GM12878 (cell line): ENCODE results near the gene SYTL1. TPM values are rescaled to one million over a fixed set of nuclear protein-coding genes. Genes with fewer than 3 reads are reported as not detected.

Experiments used
- ATAC-seq: fragments of 200-7000 bp; cut with Tn5 transposase; 3 replicates; pipeline ENCODE4 v1.9.1; 2020; ENCODE audit warnings: mild to moderate bottlenecking, moderate library complexity
- BruUV-seq: library from RNA; stranded (reverse); fragments of 400-500 nt; replicated peaks from 2 replicates; lab custom pipeline; 2021; lab: Mats Ljungman, UMichigan
- CTCF ChIA-PET: fragments of 300-600 bp; sonication (Branson Sonifier 250); formaldehyde crosslinking; extraction: SDS; loops from one replicate; lab custom pipeline; 2021; ENCODE audit warnings: inconsistent platforms; lab: Yijun Ruan, JAX
- POLR2A ChIA-PET: fragments of 350-600 bp; formaldehyde crosslinking; extraction: SDS; loops from one replicate; lab custom pipeline; 2021; ENCODE audit warnings: inconsistent platforms; lab: Charles Lee
- RAD21 ChIA-PET: fragments of 300-600 bp; sonication (Branson Sonifier 250); formaldehyde crosslinking; loops from one replicate; lab custom pipeline; 2023; ENCODE audit warnings: antibody characterized with exemption; ENCODE audit not compliant: unreplicated experiment; lab: Charles Lee
- SMC1A ChIA-PET: fragments of 300-600 bp; sonication (Branson Sonifier 250); formaldehyde crosslinking; loops from one replicate; lab custom pipeline; 2023; ENCODE audit not compliant: unreplicated experiment, uncharacterized antibody; lab: Charles Lee
- DNase-seq: peaks from one replicate; pipeline ENCODE4 v3.0.0-alpha.2; 2011; ENCODE audit warnings: low read depth, low spot score
- FAIRE-seq: peaks from 3 replicates; lab custom pipeline; 2011; peaks lifted over from hg19 to GRCh38; lab: Jason Lieb, UNC
- H2AFZ ChIP-seq: 2 replicates; pipeline ENCODE4 v1.6.0; 2011; ENCODE audit warnings: low read depth, low read length, control low read depth; ENCODE audit not compliant: control insufficient read depth
- H3K27ac ChIP-seq: 2 replicates; pipeline ENCODE4 v1.5.1; 2011; ENCODE audit warnings: control low read depth; ENCODE audit not compliant: control insufficient read depth, insufficient read depth
- H3K27me3 ChIP-seq, 2 experiments: replicated peaks in 1 of 2; 2 replicates each; pipeline versions ENCODE4 v1.6.0 to v1.6.1; 2011; ENCODE audit warnings: low read length in 1 of 2; ENCODE audit not compliant: control insufficient read depth in 2 of 2, insufficient read depth in 2 of 2
- H3K36me3 ChIP-seq, 2 experiments: 2 replicates each; pipeline ENCODE4 v1.5.1; 2011; ENCODE audit warnings: low read length in 1 of 2; ENCODE audit not compliant: control insufficient read depth in 2 of 2, insufficient read depth in 2 of 2
- H3K4me1 ChIP-seq: 2 replicates; pipeline ENCODE4 v1.6.1; 2011; ENCODE audit warnings: mild to moderate bottlenecking, low read length, moderate library complexity, mixed read lengths; ENCODE audit not compliant: control insufficient read depth, insufficient read depth
- H3K4me2 ChIP-seq: 2 replicates; pipeline ENCODE4 v1.6.0; 2011; ENCODE audit warnings: control low read depth; ENCODE audit not compliant: control insufficient read depth, insufficient read depth
- H3K4me3 ChIP-seq: fragments of 200-600 bp; sonication (generic); 2 replicates; pipeline ENCODE4 v1.5.1; 2016
- H3K79me2 ChIP-seq: 2 replicates; pipeline ENCODE4 v1.6.0; 2011; ENCODE audit warnings: low read length; ENCODE audit not compliant: control insufficient read depth, insufficient read depth
- H3K9ac ChIP-seq: 2 replicates; pipeline ENCODE4 v1.8.0; 2011; ENCODE audit warnings: low read length, control low read depth, mixed read lengths; ENCODE audit not compliant: control insufficient read depth, insufficient read depth
- H3K9me3 ChIP-seq: replicated peaks from 3 replicates; pipeline ENCODE4 v1.5.1; 2011; ENCODE audit warnings: mild to moderate bottlenecking, low read length; ENCODE audit not compliant: control insufficient read depth, insufficient read depth
- H4K20me1 ChIP-seq: 2 replicates; pipeline ENCODE4 v1.6.0; 2011; ENCODE audit not compliant: control insufficient read depth, insufficient read depth
- CBX3 ChIP-seq: fragments of 200-600 bp; sonication (generic); IDR thresholded peaks from 2 replicates; pipeline ENCODE4 v1.6.1; 2016; ENCODE audit warnings: low read depth, borderline replicate concordance
- CREB1 ChIP-seq: IDR thresholded peaks from 2 replicates; pipeline ENCODE4 v1.6.1; 2012; ENCODE audit warnings: low read depth, mild to moderate bottlenecking, inconsistent platforms
- CREM ChIP-seq: IDR thresholded peaks from 2 replicates; pipeline ENCODE4 v1.6.1; 2014; ENCODE audit warnings: antibody characterized with exemption, low read depth
- EGR1 ChIP-seq, 2 experiments: IDR thresholded peaks; 1 replicate in 1 of 2; 2 replicates in 1 of 2; pipeline ENCODE4 v1.6.1; 2011 to 2012; ENCODE audit warnings: low read depth in 2 of 2, low read length in 2 of 2, borderline replicate concordance in 1 of 2, mild to moderate bottlenecking in 1 of 2, moderate library complexity in 1 of 2
- NFIC ChIP-seq: IDR thresholded peaks from 2 replicates; pipeline ENCODE4 v1.6.1; 2012; ENCODE audit warnings: low read depth, mild to moderate bottlenecking, inconsistent platforms, low read length, moderate library complexity
- NFXL1 ChIP-seq: fragments of 450-650 bp; IDR thresholded peaks from 2 replicates; pipeline ENCODE4 v1.6.1; 2017; ENCODE audit warnings: antibody characterized with exemption, mild to moderate bottlenecking, borderline replicate concordance
- NFYA ChIP-seq: IDR thresholded peaks from 2 replicates; pipeline ENCODE4 v1.6.1; 2011; ENCODE audit warnings: low read depth, mild to moderate bottlenecking, low read length, improper control_type of control experiment, borderline replicate concordance
- NRF1 ChIP-seq: conservative IDR thresholded peaks from 2 replicates; pipeline ENCODE4 v1.6.1; 2011; ENCODE audit warnings: mild to moderate bottlenecking, low read depth, low read length, improper control_type of control experiment
- SPI1 ChIP-seq: IDR thresholded peaks from 2 replicates; pipeline ENCODE4 v1.6.1; 2011; ENCODE audit warnings: low read depth, mild to moderate bottlenecking, low read length, moderate library complexity, borderline replicate concordance; ENCODE audit not compliant: insufficient read depth
- SRF ChIP-seq, 2 experiments: IDR thresholded peaks; 2 replicates each; pipeline ENCODE4 v1.6.1; 2011; ENCODE audit warnings: low read depth in 2 of 2, low read length in 2 of 2, mild to moderate bottlenecking in 1 of 2, moderate library complexity in 1 of 2
- WGBS: methylation state at CpG from one replicate; pipeline ENCODE4 v1.1.6; 2016; ENCODE audit warnings: low lambda C conversion rate; ENCODE audit not compliant: insufficient replicate concordance, insufficient coverage; ENCODE audit errors: missing lambda C conversion rate; 5-methylcytosine and 5-hydroxymethylcytosine counted together
- in situ Hi-C: fragments of 300-500 bp; cut with MboI; formaldehyde crosslinking; loops from 9 replicates; pipeline ENCODE4 v1.14.3; 2018; ENCODE audit warnings: mixed read lengths
- intact Hi-C: fragments of 100-400 bp; cut with micrococcal nuclease; formaldehyde crosslinking; loops from one replicate; pipeline ENCODE4 v1.14.2; 2022; ENCODE audit not compliant: unreplicated experiment
- polyA plus RNA-seq, 11 experiments: library from polyadenylated mRNA; depleted of rRNA in 4 of 11; unstranded in 6 of 11; stranded (reverse) in 5 of 11; fragments of >200 nt; fragmentation: Nextera tagmentation in 4 of 11; fragmentation: Illumina TruSeq in 1 of 11; extraction: Ambion mirVana in 4 of 11; extraction: Trizol in 1 of 11; gene quantifications; 1 replicate in 1 of 11; 2 replicates in 10 of 11; pipeline versions ENCODE4 v1.2.1 to v1.2.3, GENCODE V29; 2011 to 2016; ENCODE audit warnings: inconsistent platforms in 2 of 11, missing spikeins in 2 of 11, low read depth in 1 of 11
- total RNA-seq, 4 experiments: library from RNA; depleted of rRNA in 3 of 4; stranded (reverse); fragments of >200 nt in 3 of 4; fragmentation: Illumina TruSeq in 1 of 4; extraction: Trizol in 1 of 4; gene quantifications; 2 replicates each; pipeline versions ENCODE4 v1.2.1 to v1.2.3, GENCODE V29; 2013 to 2021
- TF ChIP-seq, protein P1 (sequence below): fragments of 150-350 bp; IDR thresholded peaks from 2 replicates; pipeline ENCODE4 v1.6.1; 2016; ENCODE audit warnings: low read depth, low read length
- TF ChIP-seq, protein P2 (sequence below), 3 experiments: IDR thresholded peaks in 2 of 3; conservative IDR thresholded peaks in 1 of 3; 2 replicates each; pipeline ENCODE4 v1.5.1; 2011; ENCODE audit warnings: low read depth in 3 of 3, low read length in 3 of 3, mild to moderate bottlenecking in 3 of 3, control low read depth in 2 of 3, moderate library complexity in 2 of 3, inconsistent platforms in 1 of 3, mixed read lengths in 1 of 3; ENCODE audit not compliant: control insufficient read depth in 2 of 3, insufficient read depth in 1 of 3; ENCODE audit errors: extremely low read depth in 1 of 3
- TF ChIP-seq, protein P3 (sequence below): fragments of 450-650 bp; IDR thresholded peaks from 2 replicates; pipeline ENCODE4 v1.6.1; 2018; ENCODE audit warnings: mild to moderate bottlenecking, low read depth, moderate library complexity; ENCODE audit not compliant: partially characterized antibody
- TF ChIP-seq, protein P4 (sequence below): IDR thresholded peaks from 2 replicates; pipeline ENCODE4 v1.6.1; 2012; ENCODE audit warnings: low read depth, low read length, improper control_type of control experiment

The SYTL1 gene
- total and polyA plus RNA-seq, 10 of the 15 experiments (the other 5 are each of a cell fraction or from before 2014, with no cell fraction given): 0.72 to 45.6 (median 14.8) TPM

DNA sequence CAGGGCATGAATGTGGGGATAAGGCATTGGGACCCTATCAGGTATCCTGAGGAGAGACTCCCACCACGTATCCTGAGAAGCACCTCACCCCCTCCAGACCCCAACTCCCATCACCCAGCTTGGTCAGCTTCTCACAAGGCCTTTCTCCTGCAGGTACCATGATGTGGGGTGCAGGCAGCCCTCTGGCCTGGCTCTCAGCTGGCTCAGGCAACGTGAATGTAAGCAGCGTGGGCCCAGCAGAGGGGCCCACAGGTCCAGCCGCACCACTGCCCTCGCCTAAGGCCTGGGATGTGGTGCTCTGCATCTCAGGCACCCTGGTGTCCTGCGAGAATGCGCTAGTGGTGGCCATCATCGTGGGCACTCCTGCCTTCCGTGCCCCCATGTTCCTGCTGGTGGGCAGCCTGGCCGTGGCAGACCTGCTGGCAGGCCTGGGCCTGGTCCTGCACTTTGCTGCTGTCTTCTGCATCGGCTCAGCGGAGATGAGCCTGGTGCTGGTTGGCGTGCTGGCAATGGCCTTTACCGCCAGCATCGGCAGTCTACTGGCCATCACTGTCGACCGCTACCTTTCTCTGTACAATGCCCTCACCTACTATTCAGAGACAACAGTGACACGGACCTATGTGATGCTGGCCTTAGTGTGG, 51.9 kb downstream of the SYTL1 start:
- H3K27ac ChIP-seq: no peak overlapping the region
- TF ChIP-seq, protein P1, sequence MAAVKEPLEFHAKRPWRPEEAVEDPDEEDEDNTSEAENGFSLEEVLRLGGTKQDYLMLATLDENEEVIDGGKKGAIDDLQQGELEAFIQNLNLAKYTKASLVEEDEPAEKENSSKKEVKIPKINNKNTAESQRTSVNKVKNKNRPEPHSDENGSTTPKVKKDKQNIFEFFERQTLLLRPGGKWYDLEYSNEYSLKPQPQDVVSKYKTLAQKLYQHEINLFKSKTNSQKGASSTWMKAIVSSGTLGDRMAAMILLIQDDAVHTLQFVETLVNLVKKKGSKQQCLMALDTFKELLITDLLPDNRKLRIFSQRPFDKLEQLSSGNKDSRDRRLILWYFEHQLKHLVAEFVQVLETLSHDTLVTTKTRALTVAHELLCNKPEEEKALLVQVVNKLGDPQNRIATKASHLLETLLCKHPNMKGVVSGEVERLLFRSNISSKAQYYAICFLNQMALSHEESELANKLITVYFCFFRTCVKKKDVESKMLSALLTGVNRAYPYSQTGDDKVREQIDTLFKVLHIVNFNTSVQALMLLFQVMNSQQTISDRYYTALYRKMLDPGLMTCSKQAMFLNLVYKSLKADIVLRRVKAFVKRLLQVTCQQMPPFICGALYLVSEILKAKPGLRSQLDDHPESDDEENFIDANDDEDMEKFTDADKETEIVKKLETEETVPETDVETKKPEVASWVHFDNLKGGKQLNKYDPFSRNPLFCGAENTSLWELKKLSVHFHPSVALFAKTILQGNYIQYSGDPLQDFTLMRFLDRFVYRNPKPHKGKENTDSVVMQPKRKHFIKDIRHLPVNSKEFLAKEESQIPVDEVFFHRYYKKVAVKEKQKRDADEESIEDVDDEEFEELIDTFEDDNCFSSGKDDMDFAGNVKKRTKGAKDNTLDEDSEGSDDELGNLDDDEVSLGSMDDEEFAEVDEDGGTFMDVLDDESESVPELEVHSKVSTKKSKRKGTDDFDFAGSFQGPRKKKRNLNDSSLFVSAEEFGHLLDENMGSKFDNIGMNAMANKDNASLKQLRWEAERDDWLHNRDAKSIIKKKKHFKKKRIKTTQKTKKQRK: no peak
- TF ChIP-seq CREM (no peak), NRF1 (no peak), NFXL1 (no peak), CREB1 (no peak), CBX3 (no peak), SRF (IDR thresholded peaks at IDR 0.05; ENCODE audit: low read depth in 2 of 2, low read length in 2 of 2) (no peak), SPI1 (no peak), EGR1 (IDR thresholded peaks at IDR 0.05; ENCODE audit: borderline replicate concordance in 1 of 2, low read depth in 2 of 2, low read length in 2 of 2) (no peak), NFYA (no peak), NFIC (no peak)
- TF ChIP-seq, protein P2, sequence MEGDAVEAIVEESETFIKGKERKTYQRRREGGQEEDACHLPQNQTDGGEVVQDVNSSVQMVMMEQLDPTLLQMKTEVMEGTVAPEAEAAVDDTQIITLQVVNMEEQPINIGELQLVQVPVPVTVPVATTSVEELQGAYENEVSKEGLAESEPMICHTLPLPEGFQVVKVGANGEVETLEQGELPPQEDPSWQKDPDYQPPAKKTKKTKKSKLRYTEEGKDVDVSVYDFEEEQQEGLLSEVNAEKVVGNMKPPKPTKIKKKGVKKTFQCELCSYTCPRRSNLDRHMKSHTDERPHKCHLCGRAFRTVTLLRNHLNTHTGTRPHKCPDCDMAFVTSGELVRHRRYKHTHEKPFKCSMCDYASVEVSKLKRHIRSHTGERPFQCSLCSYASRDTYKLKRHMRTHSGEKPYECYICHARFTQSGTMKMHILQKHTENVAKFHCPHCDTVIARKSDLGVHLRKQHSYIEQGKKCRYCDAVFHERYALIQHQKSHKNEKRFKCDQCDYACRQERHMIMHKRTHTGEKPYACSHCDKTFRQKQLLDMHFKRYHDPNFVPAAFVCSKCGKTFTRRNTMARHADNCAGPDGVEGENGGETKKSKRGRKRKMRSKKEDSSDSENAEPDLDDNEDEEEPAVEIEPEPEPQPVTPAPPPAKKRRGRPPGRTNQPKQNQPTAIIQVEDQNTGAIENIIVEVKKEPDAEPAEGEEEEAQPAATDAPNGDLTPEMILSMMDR (IDR thresholded peaks at IDR 0.05 in 2 of 3, conservative IDR thresholded peaks at IDR 0.05 in 1 of 3; ENCODE audit: control insufficient read depth in 2 of 3, extremely low read depth in 1 of 3, insufficient read depth in 1 of 3, low read depth in 3 of 3, low read length in 3 of 3): no peak
- TF ChIP-seq, protein P3, sequence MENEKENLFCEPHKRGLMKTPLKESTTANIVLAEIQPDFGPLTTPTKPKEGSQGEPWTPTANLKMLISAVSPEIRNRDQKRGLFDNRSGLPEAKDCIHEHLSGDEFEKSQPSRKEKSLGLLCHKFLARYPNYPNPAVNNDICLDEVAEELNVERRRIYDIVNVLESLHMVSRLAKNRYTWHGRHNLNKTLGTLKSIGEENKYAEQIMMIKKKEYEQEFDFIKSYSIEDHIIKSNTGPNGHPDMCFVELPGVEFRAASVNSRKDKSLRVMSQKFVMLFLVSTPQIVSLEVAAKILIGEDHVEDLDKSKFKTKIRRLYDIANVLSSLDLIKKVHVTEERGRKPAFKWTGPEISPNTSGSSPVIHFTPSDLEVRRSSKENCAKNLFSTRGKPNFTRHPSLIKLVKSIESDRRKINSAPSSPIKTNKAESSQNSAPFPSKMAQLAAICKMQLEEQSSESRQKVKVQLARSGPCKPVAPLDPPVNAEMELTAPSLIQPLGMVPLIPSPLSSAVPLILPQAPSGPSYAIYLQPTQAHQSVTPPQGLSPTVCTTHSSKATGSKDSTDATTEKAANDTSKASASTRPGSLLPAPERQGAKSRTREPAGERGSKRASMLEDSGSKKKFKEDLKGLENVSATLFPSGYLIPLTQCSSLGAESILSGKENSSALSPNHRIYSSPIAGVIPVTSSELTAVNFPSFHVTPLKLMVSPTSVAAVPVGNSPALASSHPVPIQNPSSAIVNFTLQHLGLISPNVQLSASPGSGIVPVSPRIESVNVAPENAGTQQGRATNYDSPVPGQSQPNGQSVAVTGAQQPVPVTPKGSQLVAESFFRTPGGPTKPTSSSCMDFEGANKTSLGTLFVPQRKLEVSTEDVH: no peak
- TF ChIP-seq, protein P4, sequence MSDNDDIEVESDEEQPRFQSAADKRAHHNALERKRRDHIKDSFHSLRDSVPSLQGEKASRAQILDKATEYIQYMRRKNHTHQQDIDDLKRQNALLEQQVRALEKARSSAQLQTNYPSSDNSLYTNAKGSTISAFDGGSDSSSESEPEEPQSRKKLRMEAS: no peak

More for the DNA sequence above, 51.9 kb downstream of the SYTL1 start:
- no peaks in the 10 kb centered on the region for H3K79me2 ChIP-seq
- no peaks in the 10 kb centered on the region for H3K27me3 ChIP-seq
- RAD21 ChIA-PET: interaction anchor here (0.9 to 4.9 kb wide), 4 partner anchors 93 to 213 kb away, joined by 3 to 103 read pairs (median 13); no protein-coding TSS in a partner anchor
- no peaks in the 10 kb centered on the region for H3K9me3 ChIP-seq
- H3K4me3 ChIP-seq: no peak overlapping the region
- SMC1A ChIA-PET: interaction anchor here (2.0 to 4.8 kb wide), 2 partner anchors 92 to 97 kb away, joined by 19 to 54 read pairs; no protein-coding TSS in a partner anchor
- POLR2A ChIA-PET: interaction anchor here (0.5 kb wide), 1 partner anchor 172 kb away, joined by 3 read pairs; no protein-coding TSS in a partner anchor
- 83% methylated on average over 18 of the region's 18 CpGs for WGBS
- intact Hi-C loops: loop anchor here (2.0 kb wide), 1 partner anchor 291 kb away; no protein-coding TSS in a partner anchor
- H3K9ac ChIP-seq: no peak overlapping the region
- H4K20me1 ChIP-seq: no peaks in the 10 kb centered on the region
- CTCF ChIA-PET: interaction anchor here (1.4 to 13.5 kb wide), 5 partner anchors 37 to 291 kb away, joined by 4 to 265 read pairs (median 11); partner anchors contain the start of gene AHDC1
- no peak for FAIRE-seq
- H3K36me3 ChIP-seq: no peaks in the 10 kb centered on the region
- in situ Hi-C loops: loop anchor here (5.0 kb wide), 3 partner anchors 91 to 291 kb away; no protein-coding TSS in a partner anchor
- no peak overlapping the region for H3K4me2 ChIP-seq
- no TSS peak for BruUV-seq
- H3K4me1 ChIP-seq: peaks cover 8% of the 10 kb centered on the region
- no peak overlapping the region for H2AFZ ChIP-seq
- DNase-seq: no peak
- ATAC-seq: no peak
